Esophagus squamous epithelium (tissue), 5 donors: ENCODE measurements around the gene NRAS. TPM values are rescaled to one million over a fixed set of nuclear protein-coding genes. Genes with fewer than 3 reads are reported as not detected.

Source experiments
- DNase-seq: peaks from one replicate; lab custom pipeline; 2025; lab: John Stamatoyannopoulos, UW
- H3K27ac ChIP-seq, 4 donors: fragments of 200-600 bp; sonication (generic); one replicate each; pipeline ENCODE4 v1.5.1; 2016 to 2019; ENCODE audit warnings: mild to moderate bottlenecking in 1 of 4
- H3K27me3 ChIP-seq, 4 donors: fragments of 200-600 bp; sonication (generic); 1 replicate in 3 of 4; 2 replicates in 1 of 4; pipeline versions ENCODE4 v1.5.1 to v1.6.0; 2017 to 2021; ENCODE audit warnings: antibody characterized with exemption in 1 of 4
- H3K36me3 ChIP-seq, 3 donors: fragments of 200-600 bp; sonication (generic); one replicate each; pipeline ENCODE4 v1.5.1; 2016 to 2019
- H3K4me1 ChIP-seq, 3 donors: fragments of 200-600 bp; sonication (generic); one replicate each; pipeline ENCODE4 v1.5.1; 2017 to 2019
- H3K4me3 ChIP-seq, 4 donors: fragments of 200-600 bp; sonication (generic); 1 replicate in 3 of 4; 2 replicates in 1 of 4; pipeline ENCODE4 v1.5.1; 2016 to 2019; ENCODE audit warnings: mild to moderate bottlenecking in 2 of 4, moderate library complexity in 1 of 4
- H3K9me3 ChIP-seq, 3 donors: fragments of 200-600 bp; sonication (generic); one replicate each; pipeline ENCODE4 v1.5.1; 2016 to 2019
- CTCF ChIP-seq, 6 experiments: fragments of 450-650 bp in 4 of 6; fragments of 200-600 bp in 2 of 6; sonication (generic) in 2 of 6; IDR thresholded peaks; one replicate each; pipeline ENCODE4 v1.5.1; 2016 to 2019; ENCODE audit warnings: antibody characterized with exemption in 6 of 6, mild to moderate bottlenecking in 4 of 6, moderate library complexity in 4 of 6
- POLR2A ChIP-seq, 4 donors: fragments of 450-650 bp; IDR thresholded peaks; one replicate each; pipeline ENCODE4 v1.6.1; 2017; ENCODE audit warnings: antibody characterized with exemption in 4 of 4, mild to moderate bottlenecking in 4 of 4, moderate library complexity in 3 of 4
- WGBS, 2 donors: methylation state at CpG; one replicate each; pipeline ENCODE4 v1.1.5; 2018; 5-methylcytosine and 5-hydroxymethylcytosine counted together
- intact Hi-C: fragments of 100-400 bp; cut with DNase I; formaldehyde crosslinking; loops from one replicate; pipeline ENCODE4 v1.15.0; 2022
- total RNA-seq, 4 donors: library from RNA; depleted of rRNA; stranded (reverse); fragments of >200 nt; gene quantifications; one replicate each; pipeline ENCODE4 v1.1.0, GENCODE V29; 2016
- donor health status: DM: yes; HTN: yes; CAD: no.

NRAS gene
- total RNA-seq, 4 donors from 2014 or later = 18.4 to 38.0 (median 30.1) TPM

GRCh38 chr1:114718661-114719423, 2.3 kb upstream of the NRAS start:
- 76 to 79% methylated on average over 8 to 11 of the region's 11 CpGs for WGBS, 2 donors
- no peak for TF ChIP-seq POLR2A (IDR thresholded peaks at IDR 0.05)
- no peak for TF ChIP-seq CTCF (IDR thresholded peaks at IDR 0.05)
- Histone ChIP-seq H3K9me3 (no peaks in the 10 kb centered on the region), H3K4me1 (peaks cover 8 to 49% (median 12%) of the 10 kb centered on the region in 3 donors), H3K4me3 (no peak overlapping the region), H3K36me3 (peaks cover 7 to 73% (median 40%) of the 10 kb centered on the region in 3 donors), H3K27me3 (no peaks in the 10 kb centered on the region), H3K27ac (peak overlapping the region; percentile 59 to 71 (median 66))
- DNase-seq = no peak
- intact Hi-C loops = no loop called here

- H3K9me3 ChIP-seq = no peaks in the 10 kb centered on the region
- TF ChIP-seq POLR2A (IDR thresholded peaks at IDR 0.05) = no peak
- TF ChIP-seq CTCF (IDR thresholded peaks at IDR 0.05) = no peak
- peak overlapping the region; percentile 56 to 89 (median 78) for H3K4me3 ChIP-seq
- H3K36me3 ChIP-seq = peaks cover 7 to 73% (median 22%) of the 10 kb centered on the region in 3 donors
- H3K4me1 ChIP-seq = peaks cover 8 to 52% (median 12%) of the 10 kb centered on the region in 3 donors
- 35 to 36% methylated on average over 4 of the region's 4 CpGs for WGBS, 2 donors
- peak overlapping the region; percentile 94 to 97 (median 95) for H3K27ac ChIP-seq
- no peak for DNase-seq
- H3K27me3 ChIP-seq = no peaks in the 10 kb centered on the region
- intact Hi-C loops = no loop called here
These were observed 643 bp downstream of the NRAS start for GRCh38 chr1:114715952-114716303.

- Histone ChIP-seq H3K4me1 (peaks cover 8 to 34% (median 12%) of the 10 kb centered on the region in 3 donors), H3K27me3 (no peaks in the 10 kb centered on the region), H3K36me3 (peaks cover 11 to 71% (median 13%) of the 10 kb centered on the region in 3 donors), H3K27ac (no peak overlapping the region), H3K9me3 (no peaks in the 10 kb centered on the region), H3K4me3 (no peak overlapping the region)
- no peak for DNase-seq
- TF ChIP-seq POLR2A (IDR thresholded peaks at IDR 0.05) = no peak
- no peak for TF ChIP-seq CTCF (IDR thresholded peaks at IDR 0.05)
- intact Hi-C loops = no loop called here
- WGBS, 2 donors = 86 to 91% methylated on average over 4 of the region's 4 CpGs
These were observed 3.6 kb downstream of the NRAS start for GRCh38 chr1:114712977-114713376.

- TF ChIP-seq CTCF (IDR thresholded peaks at IDR 0.05) = no peak
- no peak for TF ChIP-seq POLR2A (IDR thresholded peaks at IDR 0.05)
- no peak for DNase-seq
- WGBS, 2 donors = 95 to 100% methylated on average over 3 of the region's 3 CpGs
- Histone ChIP-seq H3K36me3 (peaks cover 11 to 91% (median 18%) of the 10 kb centered on the region in 3 donors), H3K4me3 (no peak overlapping the region), H3K27me3 (no peaks in the 10 kb centered on the region), H3K27ac (no peak overlapping the region), H3K9me3 (no peaks in the 10 kb centered on the region), H3K4me1 (peaks cover 4 to 18% (median 5%) of the 10 kb centered on the region in 3 donors)
- intact Hi-C loops = no loop called here
These were observed 6.2 kb downstream of the NRAS start for GRCh38 chr1:114710360-114710759.

GRCh38 chr1:114707604-114708003, 9.0 kb downstream of the NRAS start:
- no peak for TF ChIP-seq POLR2A (IDR thresholded peaks at IDR 0.05)
- TF ChIP-seq CTCF (IDR thresholded peaks at IDR 0.05) = no peak
- H3K27ac ChIP-seq = no peak overlapping the region
- H3K27me3 ChIP-seq = no peaks in the 10 kb centered on the region
- no peak overlapping the region for H3K4me3 ChIP-seq
- 69 to 85% methylated on average over 2 of the region's 2 CpGs for WGBS, 2 donors
- intact Hi-C loops = no loop called here
- no peak for DNase-seq
- no peaks in the 10 kb centered on the region for H3K9me3 ChIP-seq
- H3K4me1 ChIP-seq = no peaks in the 10 kb centered on the region
- H3K36me3 ChIP-seq = peaks cover 9 to 77% (median 14%) of the 10 kb centered on the region in 3 donors
